K562 (cell line): ENCODE measurements around the gene ELFN2. TPM values are rescaled to one million over a fixed set of nuclear protein-coding genes. Genes with fewer than 3 reads are reported as not detected.

Experiments used
- ATAC-seq: fragments of 200-7000 bp; cut with Tn5 transposase; 3 replicates; pipeline ENCODE4 v1.9.1; 2020; ENCODE audit warnings: moderate library complexity
- BruUV-seq: library from RNA; stranded (reverse); fragments of 400-500 nt; replicated peaks from 2 replicates; lab custom pipeline; 2021; lab: Mats Ljungman, UMichigan
- CTCF ChIA-PET: fragments of 300-600 bp; formaldehyde crosslinking; extraction: SDS; loops from one replicate; lab custom pipeline; 2021; ENCODE audit warnings: low intra/inter-chr PET ratio; lab: Yijun Ruan, JAX
- POLR2A ChIA-PET: fragments of 300-600, 350-650 bp; sonication (Branson Sonifier 250); formaldehyde crosslinking; extraction: SDS; loops from one replicate; lab custom pipeline; 2021; ENCODE audit warnings: antibody characterized with exemption, inconsistent platforms; lab: Yijun Ruan, JAX
- DNase-seq, 4 experiments: peaks; one replicate each; pipeline versions ENCODE4 v3.0.0 to v3.0.0-alpha.2; 2011 to 2018; ENCODE audit warnings: low spot score in 3 of 4, mixed read lengths in 3 of 4; ENCODE audit errors: extremely low read depth in 1 of 4
- FAIRE-seq: peaks from 2 replicates; lab custom pipeline; 2011; peaks lifted over from hg19 to GRCh38; lab: Jason Lieb, UNC
- H2AFZ ChIP-seq: 2 replicates; pipeline ENCODE4 v1.6.0; 2011; ENCODE audit warnings: low read depth, low read length, control low read depth, inconsistent platforms
- H3K27ac ChIP-seq: fragments of 200-600 bp; 3 replicates; pipeline ENCODE4 v1.8.0; 2011; ENCODE audit warnings: low read depth, mild to moderate bottlenecking, control low read depth, inconsistent platforms, low read length, moderate library complexity, mixed read lengths; ENCODE audit errors: extremely low read depth
- H3K27me3 ChIP-seq, 2 experiments: fragments of 300-600 bp in 1 of 2; 2 replicates in 1 of 2; 3 replicates in 1 of 2; pipeline versions ENCODE4 v1.6.0 to v1.8.0; 2011; ENCODE audit warnings: inconsistent platforms in 2 of 2, low read length in 2 of 2, mild to moderate bottlenecking in 1 of 2, mixed read lengths in 1 of 2, moderate library complexity in 1 of 2; ENCODE audit not compliant: control insufficient read depth in 2 of 2, insufficient read depth in 2 of 2
- H3K36me3 ChIP-seq: fragments of 300-600 bp; 3 replicates; pipeline ENCODE4 v1.8.0; 2011; ENCODE audit warnings: mild to moderate bottlenecking, low read length, inconsistent platforms; ENCODE audit not compliant: control insufficient read depth, insufficient read depth
- H3K4me1 ChIP-seq, 2 experiments: fragments of 200-600 bp in 1 of 2; replicated peaks in 1 of 2; 2 replicates in 1 of 2; 3 replicates in 1 of 2; pipeline versions ENCODE4 v1.5.1 to v1.8.0; 2011; ENCODE audit warnings: inconsistent platforms in 2 of 2, low read length in 2 of 2, mild to moderate bottlenecking in 1 of 2, mixed read lengths in 1 of 2, moderate library complexity in 1 of 2; ENCODE audit not compliant: control insufficient read depth in 2 of 2, insufficient read depth in 2 of 2
- H3K4me2 ChIP-seq: 2 replicates; pipeline ENCODE4 v1.6.1; 2011; ENCODE audit warnings: low read length, control low read depth, inconsistent platforms, mixed read lengths; ENCODE audit not compliant: insufficient read depth
- H3K4me3 ChIP-seq: fragments of 200-600 bp; sonication (generic), shearing (Covaris generic); 2 replicates; pipeline ENCODE4 v1.5.1; 2016; ENCODE audit warnings: control low read depth, inconsistent platforms
- H3K79me2 ChIP-seq: fragments of 200-600 bp; 3 replicates; pipeline ENCODE4 v1.8.0; 2011; ENCODE audit warnings: low read length, inconsistent platforms; ENCODE audit not compliant: control insufficient read depth, insufficient read depth
- H3K9ac ChIP-seq, 2 experiments: 2 replicates each; pipeline versions ENCODE4 v1.6.0 to v1.6.1; 2011; ENCODE audit warnings: low read depth in 2 of 2, low read length in 2 of 2, control low read depth in 1 of 2, inconsistent platforms in 1 of 2, mild to moderate bottlenecking in 1 of 2, mixed read lengths in 1 of 2; ENCODE audit not compliant: insufficient read depth in 1 of 2
- H3K9me1 ChIP-seq: one replicate; pipeline ENCODE4 v1.6.0; 2011; ENCODE audit warnings: inconsistent platforms, mild to moderate bottlenecking, low read length, moderate library complexity; ENCODE audit not compliant: control insufficient read depth, insufficient read depth
- H3K9me3 ChIP-seq: replicated peaks from 2 replicates; pipeline ENCODE4 v1.5.1; 2011; ENCODE audit warnings: low read depth, low read length, inconsistent platforms; ENCODE audit not compliant: control insufficient read depth, insufficient read depth
- H4K20me1 ChIP-seq: replicated peaks from 2 replicates; pipeline ENCODE4 v1.6.1; 2011; ENCODE audit warnings: low read length, inconsistent platforms, mixed read lengths; ENCODE audit not compliant: control insufficient read depth, insufficient read depth
- EGR1 ChIP-seq: fragments of 450-650 bp; conservative IDR thresholded peaks from 2 replicates; pipeline ENCODE4 v1.6.1; 2017; ENCODE audit warnings: mild to moderate bottlenecking
- ETS1 ChIP-seq: conservative IDR thresholded peaks from 2 replicates; pipeline ENCODE4 v1.6.1; 2011; ENCODE audit warnings: low read depth, mild to moderate bottlenecking, low read length; ENCODE audit not compliant: control insufficient read depth
- WGBS: fragments of 100-300 bp; shearing (Covaris generic); methylation state at CpG from one replicate; pipeline ENCODE4 v1.1.6; 2016; ENCODE audit warnings: low coverage, mixed read lengths; ENCODE audit not compliant: insufficient coverage; ENCODE audit errors: missing lambda C conversion rate; 5-methylcytosine and 5-hydroxymethylcytosine counted together
- in situ Hi-C: fragments of 300-500 bp; cut with MboI; formaldehyde crosslinking; loops from 4 replicates; pipeline ENCODE4 v1.15.0; 2018; ENCODE audit warnings: inconsistent platforms, mixed read lengths
- intact Hi-C: fragments of 100-400 bp; cut with micrococcal nuclease; formaldehyde crosslinking; loops from 2 replicates; pipeline ENCODE4 v1.14.2; 2022
- polyA plus RNA-seq, 8 experiments: library from polyadenylated mRNA; depleted of rRNA in 4 of 8; stranded (reverse) in 5 of 8; unstranded in 3 of 8; fragments of >200 nt; fragmentation: Nextera tagmentation in 2 of 8; fragmentation: Illumina TruSeq in 1 of 8; extraction: Ambion mirVana in 2 of 8; extraction: Trizol in 1 of 8; gene quantifications; 2 replicates each; pipeline versions ENCODE4 v1.2.1 to v1.2.3, GENCODE V29; 2011 to 2014; ENCODE audit warnings: inconsistent platforms in 1 of 8, missing spikeins in 1 of 8
- total RNA-seq, 7 experiments: library from RNA; depleted of rRNA in 6 of 7; stranded (reverse); fragments of >200 nt in 6 of 7; fragmentation: Illumina TruSeq in 2 of 7; extraction: Trizol in 2 of 7; gene quantifications; 2 replicates each; pipeline versions ENCODE4 v1.2.1 to v1.2.3, GENCODE V29; 2011 to 2021; ENCODE audit warnings: low replicate concordance in 1 of 7

The ELFN2 gene
- total and polyA plus RNA-seq, 9 of the 15 experiments (the other 6 are each of a cell fraction or from before 2014, with no cell fraction given), result not detected

GRCh38 chr22:37331034-37331428, 96.2 kb downstream of the ELFN2 start:
- POLR2A ChIA-PET, result interaction anchor here (1.6 kb wide), 1 partner anchor 8 kb away, joined by 6 read pairs; no protein-coding TSS in a partner anchor
- no peak for FAIRE-seq
- H3K4me3 ChIP-seq, result no peak overlapping the region

More at GRCh38 chr22:37331034-37331428, 96.2 kb downstream of the ELFN2 start:
- Histone ChIP-seq H2AFZ (no peak overlapping the region), H3K36me3 (no peaks in the 10 kb centered on the region), H3K4me1 (peaks cover 0 to 19% of the 10 kb centered on the region in 2 experiments; a peak in 3 of 5 replicates), H3K4me2 (no peak overlapping the region), H4K20me1 (no peaks in the 10 kb centered on the region; the same call in 1 of the 2 replicates), H3K9me1 (no peaks in the 10 kb centered on the region), H3K9ac (no peak overlapping the region), H3K27ac (no peak overlapping the region), H3K79me2 (no peaks in the 10 kb centered on the region), H3K27me3 (peaks cover 14 to 39% of the 10 kb centered on the region in 2 experiments; a peak in 4 of 5 replicates), H3K9me3 (no peaks in the 10 kb centered on the region)
- intact Hi-C loops, result no loop called here
- no peak for ATAC-seq
- in situ Hi-C loops, result no loop called here
- 0% methylated on average over 2 of the region's 7 CpGs for whole genome bisulfite sequencing
- CTCF ChIA-PET, result no interaction called here
- BruUV-seq, result no TSS peak
- peak in 3 of 4 experiments; percentile 26 to 34 (median 26) for DNase-seq
- no peak for TF ChIP-seq ETS1
- peak; percentile 71 for TF ChIP-seq EGR1
